Mucosa of descending colon (tissue), 3 donors: ENCODE measurements around the gene ERBB4. TPM values are rescaled to one million over a fixed set of nuclear protein-coding genes. Genes with fewer than 3 reads are reported as not detected.
"Not testable (repeated sequence)": the region's sequence is repeated elsewhere in the genome, so short reads cannot be mapped to it uniquely, and the experiment has no call there.

Source experiments
- ATAC-seq: fragments of 200-7000 bp; cut with Tn5 transposase; one replicate; pipeline ENCODE4 v1.9.1; 2020; ENCODE audit warnings: mild to moderate bottlenecking, moderate library complexity
- DNase-seq, 3 donors: peaks; one replicate each; pipeline ENCODE4 v3.0.0-alpha.2; 2020
- H3K36me3 ChIP-seq: fragments of 200-600 bp; one replicate; pipeline ENCODE4 v1.8.0; 2021; ENCODE audit warnings: low read depth, mild to moderate bottlenecking
- H3K4me1 ChIP-seq: fragments of 200-600 bp; one replicate; pipeline ENCODE4 v1.8.0; 2021; ENCODE audit warnings: low read depth, mild to moderate bottlenecking
- H3K4me3 ChIP-seq: fragments of 200-600 bp; one replicate; pipeline ENCODE4 v1.8.0; 2021; ENCODE audit warnings: mild to moderate bottlenecking
- H3K9me3 ChIP-seq: fragments of 200-600 bp; one replicate; pipeline ENCODE4 v1.8.0; 2021; ENCODE audit warnings: mild to moderate bottlenecking
- CTCF ChIP-seq: fragments of 200-600 bp; IDR thresholded peaks from one replicate; pipeline ENCODE4 v1.8.0; 2022; ENCODE audit warnings: antibody characterized with exemption, mild to moderate bottlenecking
- intact Hi-C, 2 donors: fragments of 100-400 bp; cut with DNase I in 1 of 2; cut with micrococcal nuclease in 1 of 2; formaldehyde crosslinking; loops; one replicate each; pipeline versions ENCODE4 v1.11.0 to v1.11.1; 2022; cut with DNase I, micrococcal nuclease
- total RNA-seq, 3 donors: library from RNA; stranded (reverse); fragmentation: NEBNext Ultra II Directional in 2 of 3; extraction: Animal tissue kit (Norgen Biotek cat#: 25700) in 2 of 3; gene quantifications; one replicate each; pipeline versions ENCODE4 v1.2.1 to v1.2.4, GENCODE V29; 2021 to 2023
- donor health status: DM: no; HTN: no; CAD: no; lungs with moderate emphysema.
- donor health status: DM: no; HTN: no; CAD: no.
- donor health status: DM: no; HTN: yes; CAD: no.

ERBB4 gene
- total RNA-seq, 3 donors from 2014 or later: 0.05 to 0.25 TPM; not detected in 1

GRCh38 chr2:211730215-211730614, 808.4 kb downstream of the ERBB4 start:
- ATAC-seq: no peak
- Histone ChIP-seq H3K4me1 (no peaks in the 10 kb centered on the region), H3K4me3 (no peak overlapping the region), H3K36me3 (no peaks in the 10 kb centered on the region), H3K9me3 (no peaks in the 10 kb centered on the region)
- TF ChIP-seq CTCF: no peak
- DNase-seq: no peak
- intact Hi-C loops: no loop called here

DNA sequence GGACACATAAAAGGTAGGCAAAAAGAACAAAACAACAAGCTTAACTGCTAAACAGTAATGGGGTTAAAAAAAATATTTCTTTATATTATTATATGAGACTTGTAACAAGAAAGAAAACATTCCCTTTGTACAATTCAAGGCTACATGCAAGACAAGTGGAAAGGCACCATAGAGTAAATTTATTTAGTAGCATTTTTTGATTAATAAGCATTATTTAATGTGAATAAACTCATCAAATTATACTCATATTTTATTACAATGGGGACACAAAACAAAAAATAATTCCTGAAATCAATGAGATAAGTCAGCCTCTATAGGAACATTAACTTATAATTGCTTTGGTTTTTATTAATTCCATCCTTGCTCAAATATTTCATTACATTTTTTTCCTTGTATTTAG, 809.2 kb downstream of the ERBB4 start:
- H3K4me1 ChIP-seq: no peaks in the 10 kb centered on the region
- intact Hi-C loops: no loop called here
- H3K4me3 ChIP-seq: no peak overlapping the region
- ATAC-seq: no peak
- no peak for DNase-seq
- H3K9me3 ChIP-seq: no peaks in the 10 kb centered on the region
- no peak for TF ChIP-seq CTCF
- H3K36me3 ChIP-seq: no peaks in the 10 kb centered on the region

DNA sequence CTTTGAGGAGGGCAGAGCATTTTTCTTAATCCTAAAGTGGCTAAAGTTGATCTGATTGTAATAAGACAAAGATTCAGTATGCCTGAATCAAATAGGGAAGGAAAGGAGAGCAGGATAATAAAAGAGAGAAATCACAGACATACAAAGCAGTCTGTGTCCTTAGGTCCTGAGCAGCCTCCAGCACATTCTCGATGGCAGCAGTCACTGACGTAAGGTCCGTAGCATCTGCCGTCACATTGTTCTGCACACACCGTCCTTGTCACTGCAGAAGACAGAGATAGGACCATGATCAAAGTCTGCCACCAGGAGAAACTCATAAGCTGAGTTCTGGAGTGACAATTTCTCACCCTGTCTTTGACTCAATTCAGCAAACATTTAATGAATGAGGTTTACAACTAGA, 813.7 kb downstream of the ERBB4 start:
- Histone ChIP-seq H3K4me3 (no peak overlapping the region), H3K9me3 (no peaks in the 10 kb centered on the region), H3K4me1 (no peaks in the 10 kb centered on the region), H3K36me3 (no peaks in the 10 kb centered on the region)
- TF ChIP-seq CTCF: no peak
- no peak for ATAC-seq
- intact Hi-C loops: no loop called here
- DNase-seq: no peak

DNA sequence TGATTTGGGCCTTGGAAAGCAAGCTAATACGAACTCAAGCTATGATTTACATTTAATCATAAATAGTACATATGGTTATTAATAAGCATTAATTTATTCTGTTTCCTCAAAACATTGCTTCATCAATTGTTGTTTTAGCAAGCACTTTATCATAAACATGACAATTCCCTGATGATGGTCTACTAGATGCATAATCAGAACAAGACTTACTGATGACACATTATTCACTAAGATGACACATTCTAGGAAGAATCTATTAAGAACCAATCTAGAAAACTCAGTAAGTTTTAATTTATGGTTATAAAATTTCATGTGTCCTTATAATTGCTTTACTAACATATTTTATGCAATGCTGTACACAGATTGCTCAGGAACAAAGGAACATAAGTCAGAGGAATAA, 815.2 kb downstream of the ERBB4 start:
- intact Hi-C loops: no loop called here
- Histone ChIP-seq H3K4me1 (no peaks in the 10 kb centered on the region), H3K36me3 (no peaks in the 10 kb centered on the region), H3K9me3 (no peaks in the 10 kb centered on the region), H3K4me3 (no peak overlapping the region)
- TF ChIP-seq CTCF: no peak
- DNase-seq: no peak
- no peak for ATAC-seq

- DNase-seq (no peak), ATAC-seq (no peak)
- Histone ChIP-seq H3K4me1 (no peaks in the 10 kb centered on the region), H3K36me3 (no peaks in the 10 kb centered on the region), H3K4me3 (no peak overlapping the region), H3K9me3 (no peaks in the 10 kb centered on the region)
- TF ChIP-seq CTCF: no peak
- intact Hi-C loops: no loop called here
Measured at GRCh38 chr2:211722928-211723327, 815.7 kb downstream of the ERBB4 start.

GRCh38 chr2:211721874-211722273, 816.7 kb downstream of the ERBB4 start:
- ATAC-seq, H3K4me3 ChIP-seq, H3K9me3 ChIP-seq, H3K4me1 ChIP-seq, H3K36me3 ChIP-seq, DNase-seq, intact Hi-C loops: not testable (repeated sequence)
